ENCODE data around the gene STX10.
A peak's percentile ranks its signal among the peaks of the same experiment; 100 is the strongest.
"Not testable (repeated sequence)": the region's sequence is repeated elsewhere in the genome, so short reads cannot be mapped to it uniquely, and the experiment has no call there.

The STX10 gene, protein sequence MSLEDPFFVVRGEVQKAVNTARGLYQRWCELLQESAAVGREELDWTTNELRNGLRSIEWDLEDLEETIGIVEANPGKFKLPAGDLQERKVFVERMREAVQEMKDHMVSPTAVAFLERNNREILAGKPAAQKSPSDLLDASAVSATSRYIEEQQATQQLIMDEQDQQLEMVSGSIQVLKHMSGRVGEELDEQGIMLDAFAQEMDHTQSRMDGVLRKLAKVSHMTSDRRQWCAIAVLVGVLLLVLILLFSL

DNA sequence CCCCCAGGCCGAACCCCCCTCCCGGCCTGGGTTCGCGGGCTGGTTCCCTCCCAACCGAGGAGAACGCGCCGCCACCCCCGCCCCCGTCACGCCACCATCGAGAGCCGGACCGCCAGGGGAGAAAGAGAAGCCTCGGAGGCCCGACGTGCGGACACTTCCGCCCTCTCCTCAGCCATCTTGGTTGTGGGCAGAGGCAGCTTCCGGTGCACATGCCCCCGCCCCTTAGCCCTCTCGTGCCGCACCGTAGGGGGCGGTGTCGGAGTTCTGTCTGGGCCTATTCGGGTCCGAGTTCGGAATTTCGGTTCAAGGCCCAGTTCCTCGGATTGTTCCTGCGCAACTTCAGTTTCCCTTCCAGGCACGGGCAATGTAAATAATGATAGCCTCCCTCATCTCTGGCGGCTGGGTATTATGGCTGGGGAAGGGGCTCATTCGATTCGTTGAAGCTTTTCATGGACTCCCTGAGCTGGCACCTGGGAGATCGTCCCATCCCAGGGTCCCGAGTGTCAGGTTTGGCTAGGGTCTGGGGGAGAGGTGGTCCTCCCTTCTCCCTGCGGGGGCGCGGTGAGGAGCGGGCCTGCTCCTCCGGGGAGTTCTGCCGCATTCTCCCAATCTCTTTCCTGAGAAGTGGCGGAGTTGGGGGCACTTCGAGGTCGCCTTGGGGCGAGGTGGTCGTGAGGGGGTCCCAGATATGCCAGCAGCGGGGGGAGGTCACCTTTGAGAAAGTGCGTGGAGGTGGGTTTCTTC is at the start of gene STX10, which contains the start of gene IER2:
STX10 (minus strand) TSS at position 189 of the 744 bp plus-strand sequence. CDS start 202 bp downstream, outside the sequence.
IER2 (plus strand) TSS at position 225 of the 744 bp plus-strand sequence. CDS start 2,776 bp downstream, outside the sequence.
- peak; percentile 67 to 85 for DNase-seq (ENCODE audit: low read depth in 2 of 2)

DNA sequence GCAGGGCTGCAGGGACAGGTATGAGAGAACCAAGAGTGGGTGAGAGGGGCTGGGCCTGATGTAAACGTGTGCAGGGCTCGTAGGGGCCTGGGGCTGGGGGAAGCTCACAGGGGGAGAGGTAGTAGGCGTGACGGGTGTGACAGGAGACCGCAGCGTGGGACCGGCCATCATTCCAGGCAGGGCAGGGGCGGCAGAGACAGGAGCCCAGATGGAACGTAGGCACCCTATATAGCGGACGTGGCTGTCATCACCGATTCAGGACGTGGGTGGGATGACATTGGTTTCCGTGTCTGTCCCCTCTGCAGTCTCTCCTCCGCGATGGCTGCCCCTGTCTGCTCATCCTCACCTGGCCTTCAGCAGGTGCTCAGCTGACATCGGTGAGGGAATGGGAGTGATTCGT is 48.5 kb upstream of the STX10 start:
- no peak for DNase-seq (ENCODE audit: low read depth in 2 of 2)

DNA sequence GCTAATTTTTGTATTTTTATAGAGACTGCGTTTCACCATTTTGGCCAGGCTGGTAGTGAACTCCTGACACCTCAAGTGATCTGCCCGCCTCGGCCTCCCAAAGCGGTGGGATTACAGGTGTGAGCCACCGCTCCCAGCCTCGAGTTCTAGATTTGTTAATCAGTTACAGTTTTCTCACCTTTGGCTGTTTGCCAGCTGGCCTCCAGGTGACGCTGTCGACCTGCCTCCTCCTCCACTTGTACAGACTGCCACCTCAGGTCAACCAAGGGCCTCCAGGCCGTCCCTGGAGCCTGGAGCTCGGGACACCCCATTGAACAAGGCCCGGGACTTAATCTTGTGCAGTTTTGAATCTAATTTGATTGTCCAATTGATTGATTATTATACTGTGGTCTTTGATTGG is 45.5 kb upstream of the STX10 start:
- DNase-seq (ENCODE audit: low read depth in 2 of 2), result peak in 1 of 2 donors; percentile 37

DNA sequence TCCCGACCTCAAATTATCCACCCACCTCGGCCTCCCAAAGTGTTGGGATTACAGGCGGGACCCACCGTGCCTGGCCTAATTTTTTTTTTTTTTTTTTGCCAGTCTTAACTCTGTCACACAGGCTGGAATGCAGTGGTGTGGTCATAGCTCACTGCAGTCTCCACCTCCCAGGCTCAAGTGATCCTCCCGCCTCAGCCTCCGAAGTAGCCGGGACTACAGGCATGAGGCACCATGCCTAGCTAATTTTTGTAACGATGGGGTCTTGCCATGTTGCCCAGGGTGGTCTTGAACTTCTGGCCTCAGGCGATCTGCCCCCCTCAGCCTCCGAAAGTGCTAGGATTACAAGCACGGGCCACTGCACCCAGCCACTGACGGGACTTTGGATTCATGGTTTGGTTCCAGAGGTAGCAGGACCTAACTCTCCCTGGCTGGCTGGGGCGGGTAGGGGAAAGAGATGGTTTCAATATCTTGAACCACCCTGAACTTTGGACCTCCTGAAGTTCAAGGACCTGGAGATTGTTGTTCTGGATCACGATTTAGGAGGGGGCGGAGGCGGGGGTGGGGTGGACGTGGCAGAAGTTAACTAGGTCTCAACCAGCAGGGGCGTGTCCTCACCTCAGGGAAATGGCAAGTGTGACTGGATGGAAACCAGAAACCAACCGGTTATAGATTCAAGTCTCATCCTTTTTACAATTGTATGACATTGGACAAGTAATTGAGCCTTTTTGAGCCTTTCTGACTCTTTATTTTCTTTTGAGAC is 40.8 kb upstream of the STX10 start:
- DNase-seq (ENCODE audit: low read depth in 2 of 2), result no peak

DNA sequence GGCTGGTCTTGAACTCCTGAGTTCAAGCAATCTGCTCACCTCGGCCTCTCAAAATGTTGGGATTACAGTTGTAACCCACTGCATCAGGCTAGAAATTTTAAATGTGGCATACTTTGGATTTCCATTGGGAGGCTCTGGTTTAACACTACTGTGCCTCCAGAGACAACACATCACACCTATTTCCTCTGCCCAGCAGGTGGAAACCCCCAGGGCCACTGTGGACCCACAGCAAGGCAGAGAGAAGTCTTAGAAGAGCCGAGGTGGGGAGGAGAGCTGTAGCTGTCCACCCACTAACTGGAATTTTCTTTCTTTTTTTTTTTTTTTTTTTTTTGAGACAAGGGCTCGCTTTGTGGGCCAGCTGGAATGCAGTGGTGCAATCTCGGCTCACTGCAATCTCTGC is 39.4 kb upstream of the STX10 start:
- no peak for DNase-seq (ENCODE audit: low read depth in 2 of 2)

DNA sequence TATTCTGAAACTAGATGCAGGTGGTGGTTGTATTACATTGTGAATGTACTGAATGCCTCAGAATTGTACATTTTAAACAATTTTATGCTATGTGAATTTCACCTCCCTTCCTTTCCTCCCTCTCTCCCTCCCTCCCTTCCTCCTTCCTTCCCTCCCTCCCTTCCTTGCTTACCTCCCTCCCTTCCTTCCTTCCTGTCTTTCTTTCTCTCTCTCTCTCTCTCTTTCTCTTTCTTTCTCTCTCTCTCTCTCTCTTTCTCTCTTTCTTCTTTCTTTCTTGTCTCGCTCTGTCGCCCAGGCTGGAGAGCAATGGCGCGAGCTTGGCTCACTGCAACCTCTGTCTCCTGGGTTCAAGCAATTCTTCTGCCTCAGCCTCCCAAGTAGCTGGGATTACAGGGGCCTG is 37.2 kb upstream of the STX10 start:
- no peak for DNase-seq (ENCODE audit: low read depth in 2 of 2)

DNA sequence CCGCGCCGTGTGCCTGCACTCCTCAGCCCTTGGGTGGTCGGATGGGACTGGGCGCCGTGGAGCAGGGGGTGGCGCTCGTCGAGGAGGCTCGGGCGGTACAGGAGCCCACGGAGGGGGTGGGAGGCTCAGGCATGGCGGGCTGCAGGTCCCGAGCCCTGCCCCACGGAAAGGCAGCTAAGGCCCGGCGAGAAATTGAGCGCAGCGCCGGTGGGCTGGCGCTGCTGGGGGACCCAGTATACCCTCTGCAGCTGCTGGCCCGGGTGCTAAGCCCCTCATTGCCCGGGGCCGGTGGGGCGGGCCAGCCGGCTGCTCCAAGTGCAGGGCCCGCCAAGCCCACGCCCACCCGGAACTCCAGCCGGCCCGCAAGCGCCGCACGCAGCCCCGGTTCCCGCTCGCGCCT is 36.5 kb upstream of the STX10 start:
- not testable (repeated sequence) for DNase-seq (ENCODE audit: low read depth in 2 of 2)

DNA sequence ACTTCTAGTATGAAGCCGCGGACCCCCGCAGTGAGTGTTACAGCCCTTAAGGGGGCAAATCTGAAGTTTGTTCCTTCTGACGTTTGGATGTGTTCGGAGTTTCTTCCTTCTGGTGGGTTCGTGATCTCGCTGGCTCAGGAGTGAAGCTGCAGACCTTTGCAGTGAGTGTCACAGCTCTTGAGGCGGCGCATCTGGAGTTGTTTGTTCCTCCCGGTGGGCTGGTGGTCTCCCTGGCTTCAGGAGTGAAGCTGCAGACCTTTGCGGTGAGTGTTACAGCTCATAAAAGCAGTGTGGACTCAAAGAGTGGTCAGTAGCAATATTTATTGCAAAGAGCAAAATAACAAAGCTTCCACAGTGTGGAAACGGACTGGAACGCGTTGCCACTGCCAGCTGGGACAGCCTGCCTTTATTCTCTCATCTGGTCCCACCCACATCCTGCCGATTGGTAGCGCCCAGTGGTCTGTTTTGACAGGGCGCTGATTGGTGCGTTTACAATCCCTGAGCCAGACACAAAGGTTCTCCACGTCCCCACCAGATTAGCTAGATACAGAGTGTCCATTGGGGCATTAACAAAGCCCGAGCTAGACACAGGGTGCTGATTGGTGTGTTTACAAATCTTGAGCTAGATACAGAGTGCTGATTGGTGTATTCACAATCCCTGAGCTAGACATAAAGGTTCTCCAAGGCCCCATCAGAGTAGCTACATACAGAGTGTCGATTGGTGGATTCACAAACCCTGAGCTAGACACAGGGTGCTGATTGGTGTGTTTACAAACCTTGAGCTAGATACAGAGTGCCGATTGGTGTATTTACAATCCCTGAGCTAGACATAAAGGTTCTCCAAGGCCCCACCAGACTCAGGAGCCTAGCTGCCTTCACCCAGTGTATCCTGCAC is 35.8 kb upstream of the STX10 start:
- not testable (repeated sequence) for DNase-seq (ENCODE audit: low read depth in 2 of 2)

DNA sequence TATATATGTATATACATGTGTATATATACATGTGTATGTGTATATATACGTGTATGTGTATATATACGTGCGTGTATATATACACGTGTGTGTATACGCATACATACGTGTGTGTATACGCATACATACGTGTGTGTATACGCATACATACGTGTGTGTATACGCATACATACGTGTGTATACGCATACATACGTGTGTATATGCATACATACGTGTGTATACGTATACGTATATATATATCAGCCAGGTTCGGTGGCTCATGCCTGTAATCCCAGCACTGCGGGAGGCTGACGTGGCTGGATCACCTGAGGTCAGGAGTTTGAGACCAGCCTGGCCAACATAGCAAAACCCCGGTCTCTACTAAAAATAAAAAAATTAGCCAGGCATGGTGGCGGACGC is 34.8 kb upstream of the STX10 start:
- DNase-seq (ENCODE audit: low read depth in 2 of 2), result not testable (repeated sequence)

DNA sequence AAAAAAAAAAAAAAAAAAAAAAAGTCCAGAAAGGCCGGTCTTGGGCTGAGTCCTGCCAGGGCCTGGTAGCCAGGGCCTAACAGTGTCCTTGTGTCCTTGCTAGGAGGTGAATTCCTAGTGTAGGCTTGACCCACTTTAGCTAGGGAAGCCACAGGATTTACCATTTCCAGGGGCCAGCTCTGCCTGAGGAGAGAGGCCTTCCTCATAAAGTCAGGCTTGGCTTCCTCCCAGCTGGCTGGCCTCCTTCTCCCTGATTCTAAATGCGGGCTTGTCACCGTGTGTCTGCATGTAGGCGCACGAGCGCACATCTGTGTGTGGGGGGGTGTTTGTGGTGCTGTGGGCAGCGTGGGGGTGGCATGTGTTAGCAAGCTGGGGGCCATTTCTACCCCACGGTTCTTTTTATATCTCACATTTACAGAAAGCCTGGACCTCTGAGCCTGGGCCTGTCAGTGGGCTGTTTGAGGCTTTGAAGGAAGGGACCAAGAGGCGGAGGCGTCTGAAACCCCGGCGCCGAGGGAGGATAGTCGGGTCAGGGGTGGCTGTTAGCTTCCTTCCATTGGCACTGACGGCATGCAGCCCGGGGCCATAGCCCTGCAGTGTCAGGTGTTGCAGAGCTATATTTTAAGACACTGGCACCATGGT is 31.7 kb upstream of the STX10 start:
- DNase-seq (ENCODE audit: low read depth in 2 of 2), result no peak

DNA sequence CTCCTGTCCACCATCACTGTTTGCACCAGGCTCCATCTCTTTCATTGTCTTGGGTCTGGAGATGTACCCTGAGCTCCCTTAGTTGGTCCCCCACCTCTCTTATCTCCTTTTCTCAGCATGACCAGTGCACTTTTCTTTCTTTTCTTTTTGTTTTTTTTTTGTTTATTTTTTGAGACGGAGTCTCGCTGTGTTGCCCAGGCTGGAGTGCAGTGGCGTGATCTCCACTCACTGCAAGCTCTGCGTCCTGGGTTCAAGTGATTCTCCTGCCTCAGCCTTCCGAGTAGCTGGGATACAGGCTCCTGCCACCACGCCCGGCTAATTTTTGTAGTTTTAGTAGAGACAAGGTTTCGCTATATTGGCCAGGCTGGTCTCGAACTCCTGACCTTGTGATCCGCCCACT is 28.1 kb upstream of the STX10 start:
- DNase-seq (ENCODE audit: low read depth in 2 of 2), result not testable (repeated sequence)

DNA sequence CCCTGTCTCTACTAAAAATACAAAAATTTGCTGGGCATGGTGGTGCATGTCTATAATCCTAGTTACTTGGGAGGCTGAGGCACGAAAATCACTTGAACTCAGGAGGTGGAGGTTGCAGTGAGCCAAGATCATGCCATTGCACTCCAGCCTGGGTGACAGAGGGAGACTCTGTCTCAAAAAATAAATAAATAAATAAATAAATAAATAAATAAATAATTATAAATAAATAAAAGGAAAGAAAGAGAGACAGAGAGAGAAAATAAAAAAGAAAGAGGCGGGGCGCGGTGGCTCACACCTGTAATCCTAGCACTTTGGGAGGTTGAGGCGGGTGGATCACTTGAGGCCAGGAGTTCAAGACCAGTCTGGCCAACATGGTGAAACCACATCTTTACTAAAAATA is 27.4 kb upstream of the STX10 start:
- DNase-seq (ENCODE audit: low read depth in 2 of 2), result not testable (repeated sequence)

DNA sequence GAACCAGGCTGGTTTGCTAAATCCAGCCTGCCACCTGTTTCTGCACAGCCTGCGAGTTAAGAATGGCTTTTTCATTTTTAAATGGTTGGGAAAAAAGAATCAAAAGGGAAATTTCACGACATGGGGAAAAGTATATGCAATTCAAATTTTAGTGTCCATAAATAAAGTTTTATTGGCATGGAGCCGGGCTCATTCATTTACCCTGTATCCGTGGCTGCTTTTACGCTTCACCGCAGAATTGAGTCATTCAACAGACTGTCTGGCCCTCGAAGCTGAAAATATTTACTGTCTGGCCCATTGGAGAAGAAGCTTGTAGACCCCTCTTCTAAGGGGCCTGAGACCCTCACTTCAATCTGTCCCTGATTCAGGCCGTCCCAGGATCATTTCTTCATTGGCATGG is 26.2 kb upstream of the STX10 start:
- no peak for DNase-seq (ENCODE audit: low read depth in 2 of 2)

DNA sequence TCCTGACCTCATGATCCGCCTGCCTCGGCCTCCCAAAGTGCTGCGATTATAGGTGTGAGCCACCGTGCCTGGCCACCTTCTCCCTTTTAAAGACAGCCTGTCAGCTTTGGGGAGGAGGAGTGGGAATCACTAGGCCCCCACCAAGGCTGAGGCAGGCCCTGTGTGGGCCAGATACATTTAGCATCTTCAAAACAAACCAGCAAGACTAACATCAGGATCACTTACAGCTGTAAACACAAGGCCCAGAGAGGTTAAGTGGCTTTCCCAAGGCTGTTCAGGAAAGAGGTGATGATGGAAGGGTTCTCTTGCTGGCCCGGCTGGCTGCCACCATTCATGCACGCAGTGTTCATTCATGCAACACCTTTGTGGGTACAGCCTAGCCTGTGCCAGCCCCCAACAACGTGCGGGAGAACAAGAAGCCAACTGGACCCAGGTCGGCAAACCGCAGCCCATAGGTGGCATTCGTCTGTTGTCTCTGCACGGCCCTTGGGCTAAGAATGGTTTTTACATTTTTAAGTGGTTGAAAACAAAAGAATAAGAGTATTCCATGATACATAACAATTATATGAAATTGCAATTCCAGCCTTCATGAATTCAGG is 23.1 kb upstream of the STX10 start:
- no peak for DNase-seq (ENCODE audit: low read depth in 2 of 2)

DNA sequence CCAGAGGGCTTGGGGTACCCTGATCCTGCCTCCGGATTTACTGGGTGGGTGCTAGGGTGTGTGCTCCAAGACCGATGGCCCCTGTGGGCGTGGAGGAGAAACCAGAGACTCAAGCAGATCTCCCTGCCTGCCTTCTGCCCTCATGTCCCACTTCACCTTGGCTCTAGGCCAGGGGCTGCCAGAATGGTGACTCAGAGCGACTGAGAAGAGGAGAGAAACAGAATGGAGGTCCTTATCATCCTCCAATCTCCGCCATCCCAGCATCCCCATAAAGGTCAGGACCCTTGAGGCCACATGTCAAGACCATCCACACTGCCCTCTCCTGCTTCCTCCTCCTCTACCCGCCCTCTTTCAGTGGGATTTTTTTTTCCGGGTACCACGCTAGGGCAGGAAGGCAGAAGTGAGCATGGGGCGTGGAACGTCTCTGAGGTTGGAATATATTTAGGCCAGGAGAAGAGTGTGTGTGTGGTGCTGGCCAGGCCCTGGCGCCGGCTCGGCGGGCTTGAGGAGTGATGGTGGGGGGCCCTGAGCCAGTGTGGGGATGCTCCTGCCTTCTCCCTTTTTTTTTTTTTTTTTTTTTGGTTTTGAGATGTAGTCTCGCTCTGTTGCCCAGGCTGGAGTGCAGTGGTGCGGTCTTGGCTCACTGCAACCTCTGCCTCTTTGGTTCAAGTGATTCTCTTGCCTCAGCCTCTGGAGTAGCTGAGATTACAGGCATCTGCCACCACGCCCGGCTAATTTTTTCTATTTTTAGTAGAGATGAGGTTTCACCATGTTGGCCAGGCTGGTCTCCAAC is 22.4 kb upstream of the STX10 start:
- no peak for DNase-seq (ENCODE audit: low read depth in 2 of 2)

DNA sequence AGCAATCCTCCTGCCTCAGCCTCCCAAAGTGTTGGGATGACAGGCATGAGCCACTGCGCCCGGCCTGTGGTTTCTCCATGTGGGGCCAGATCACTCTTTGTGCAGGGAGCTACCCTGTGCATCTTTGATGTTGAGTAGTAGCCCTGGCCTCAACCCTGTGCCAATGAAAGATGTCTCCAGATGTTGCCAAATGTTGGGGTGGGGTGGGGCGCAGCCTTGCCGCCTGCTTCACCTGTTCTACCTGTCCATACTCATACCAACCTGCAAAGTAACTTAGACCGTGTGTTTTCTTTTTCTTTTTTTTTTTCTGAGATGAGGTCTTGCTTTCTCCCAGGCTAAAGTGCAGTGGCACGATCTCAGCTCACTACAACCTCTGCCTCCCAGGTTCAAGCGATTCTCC is 21.0 kb upstream of the STX10 start:
- no peak for DNase-seq (ENCODE audit: low read depth in 2 of 2)

DNA sequence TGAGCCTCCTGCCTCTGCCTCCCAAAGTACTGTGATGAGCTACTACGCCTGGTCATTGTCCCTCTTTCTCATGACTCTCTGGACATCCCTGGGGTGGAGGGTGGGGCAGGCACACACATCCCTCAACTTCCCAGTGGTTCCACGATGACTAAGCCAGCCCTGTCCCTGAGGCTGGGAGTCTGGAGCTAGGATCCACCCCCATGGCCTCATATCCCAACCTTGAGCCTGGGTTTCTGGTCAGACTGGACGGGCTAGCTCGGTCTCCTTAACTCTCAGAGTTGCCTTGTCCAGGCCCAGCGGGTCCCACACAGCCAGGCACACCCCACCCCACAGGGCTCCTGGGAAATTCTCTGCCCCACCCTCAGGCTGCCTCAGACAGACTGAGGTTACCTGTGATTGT is 19.6 kb upstream of the STX10 start:
- DNase-seq (ENCODE audit: low read depth in 2 of 2), result no peak

DNA sequence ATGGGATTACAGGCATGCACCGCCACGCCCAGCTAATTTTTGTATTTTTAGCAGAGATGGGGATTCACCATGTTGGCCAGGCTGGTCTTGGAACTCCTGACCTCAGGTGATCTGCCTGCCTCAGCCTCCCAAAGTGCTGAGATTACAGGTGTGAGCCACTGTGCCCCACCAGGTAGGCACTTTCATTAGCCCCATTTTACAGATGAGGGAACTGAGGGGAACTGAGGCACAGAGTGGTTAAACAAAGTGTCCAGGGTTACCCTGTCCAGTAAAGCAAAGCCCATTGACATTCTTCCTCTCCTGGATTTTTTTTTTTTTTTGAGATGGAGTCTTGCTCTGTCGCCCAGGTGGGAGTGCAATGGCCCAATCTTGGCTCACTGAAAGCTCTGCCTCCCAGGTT is 16.0 kb upstream of the STX10 start:
- DNase-seq (ENCODE audit: low read depth in 2 of 2), result not testable (repeated sequence)

DNA sequence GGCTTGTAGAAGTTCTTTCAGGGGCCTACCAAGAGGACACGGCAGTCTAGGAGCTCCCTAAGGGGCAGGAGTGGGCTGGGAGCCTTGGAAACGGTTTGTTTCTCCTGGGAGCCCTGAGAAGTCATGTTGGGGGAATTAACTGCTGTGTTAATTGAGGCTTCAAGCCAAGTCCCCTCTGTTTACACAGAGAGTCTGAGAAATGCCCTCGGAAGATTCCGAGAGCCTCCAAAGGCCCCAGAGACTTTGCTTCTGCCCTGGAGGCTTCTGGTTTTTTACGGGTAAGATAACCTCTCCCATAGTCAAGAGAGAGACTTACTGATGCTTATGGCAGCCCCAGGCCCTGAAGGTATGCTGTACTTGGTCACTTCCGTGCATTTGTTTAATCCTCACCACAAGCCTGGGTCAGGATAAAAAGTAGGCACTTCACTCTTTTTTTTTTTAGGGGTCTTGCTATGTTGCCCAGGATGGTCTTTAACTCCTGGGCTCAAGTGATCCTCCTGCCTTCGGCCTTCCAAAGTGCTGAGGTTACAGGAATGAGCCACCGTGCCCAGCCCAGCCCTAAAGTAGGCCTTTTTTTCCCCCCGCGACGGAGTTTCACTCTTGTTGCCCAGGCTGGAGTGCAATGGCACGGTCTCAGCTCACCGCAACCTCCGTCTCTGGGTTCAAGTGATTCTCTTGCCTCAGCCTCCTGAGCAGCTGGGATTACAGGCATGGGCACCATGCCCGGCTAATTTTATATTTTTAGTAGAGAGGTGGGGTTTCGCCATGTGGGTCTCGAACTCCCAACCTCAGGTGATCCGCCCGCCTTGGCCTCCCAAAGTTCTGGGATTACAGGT is 15.2 kb upstream of the STX10 start:
- DNase-seq (ENCODE audit: low read depth in 2 of 2), result no peak
